GM18526 (cell line): ENCODE data around the gene BGLAP.

ENCODE experiments used
- POLR2A ChIP-seq: IDR thresholded peaks from 3 replicates; pipeline ENCODE4 v1.6.1; 2011; ENCODE audit not compliant: insufficient read length; ENCODE audit errors: extremely low read depth

The BGLAP gene

GRCh38 chr1:156241926-156242325 lies at the start of gene BGLAP:
TSS of gene BGLAP (plus strand) at chr1:156242184. CDS start at chr1:156242232, 48 bp downstream.
- TF ChIP-seq POLR2A, result no peak

DNA sequence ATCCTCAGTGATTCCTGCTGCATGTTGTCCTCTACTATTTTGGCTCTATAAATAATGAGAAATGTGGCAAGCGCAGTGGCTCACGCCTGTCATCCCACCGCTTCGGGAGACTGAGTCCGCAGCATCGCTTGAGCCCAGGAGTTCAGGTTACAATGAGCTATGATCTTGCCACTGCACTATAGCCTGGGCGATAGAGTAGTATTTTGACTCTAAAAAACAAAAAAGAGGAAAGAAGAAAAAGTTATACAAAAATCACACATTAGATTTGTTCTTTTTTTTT lies 48.8 kb upstream of the BGLAP start:
- no peak for TF ChIP-seq POLR2A

GRCh38 chr1:156193488-156194299 lies 48.3 kb upstream of the BGLAP start, which contains the start of gene SLC25A44:
TSS of gene SLC25A44 (plus strand) at chr1:156194104. CDS start at chr1:156199848, 5,744 bp downstream.
- TF ChIP-seq POLR2A, result peak; percentile 80

DNA sequence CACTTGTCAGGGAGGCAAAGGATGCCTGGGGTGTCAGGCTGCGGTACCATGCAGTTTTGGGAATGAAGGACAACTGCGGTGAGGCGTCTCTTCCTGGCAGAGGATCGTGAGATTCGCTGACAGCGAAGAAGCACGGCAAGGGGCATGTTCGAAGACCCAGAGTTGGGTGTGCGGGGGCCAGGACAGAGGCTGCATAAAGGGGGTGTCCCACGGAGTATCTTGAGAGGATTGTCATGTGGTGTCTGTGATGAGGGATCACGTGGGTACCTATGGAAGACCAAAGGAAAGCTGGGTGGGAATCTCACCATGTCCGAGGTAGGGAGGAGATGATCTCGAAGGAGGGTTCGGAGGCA lies 47.7 kb upstream of the BGLAP start:
- no peak for TF ChIP-seq POLR2A

DNA sequence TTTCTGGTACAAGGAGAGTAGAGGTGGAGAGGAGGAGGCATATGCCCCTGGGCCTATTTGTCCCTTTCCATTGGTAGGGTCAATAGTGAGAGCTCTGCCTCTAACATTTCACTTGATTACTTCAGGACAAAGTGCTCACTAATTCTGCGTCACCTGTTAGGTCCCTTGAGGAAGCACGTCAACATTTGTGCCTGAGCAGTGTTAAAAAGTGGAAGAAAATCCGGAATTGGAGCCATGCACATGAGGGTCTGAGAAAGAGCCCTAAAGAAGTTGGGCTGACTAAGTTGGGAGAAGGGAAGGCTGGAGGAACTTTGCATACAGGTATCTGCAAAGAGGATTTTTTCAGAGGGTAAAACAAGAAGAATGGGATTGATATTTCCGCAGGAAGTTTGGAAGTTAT lies 46.1 kb upstream of the BGLAP start:
- TF ChIP-seq POLR2A, result no peak

DNA sequence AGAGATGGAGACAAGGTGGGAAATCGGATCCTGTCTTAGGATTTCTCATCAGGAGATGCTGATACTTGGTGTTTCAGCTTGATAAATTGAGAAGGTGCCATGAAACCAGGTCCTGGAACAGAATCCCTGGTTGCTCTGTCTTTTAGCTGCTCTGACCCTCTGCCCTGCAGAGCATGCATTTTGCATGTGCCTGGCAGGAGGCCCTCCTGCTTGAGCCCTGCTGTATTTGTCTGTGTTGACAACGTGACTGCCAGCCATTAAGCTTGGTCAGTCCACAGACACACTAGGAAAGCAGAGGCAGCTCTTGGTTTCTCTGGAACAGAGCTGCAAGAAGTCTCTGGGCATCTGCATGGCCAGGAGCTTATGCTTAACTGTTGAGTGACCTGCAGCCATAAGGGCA lies 45.5 kb upstream of the BGLAP start:
- no peak for TF ChIP-seq POLR2A

GRCh38 chr1:156198831-156199349 lies 43.1 kb upstream of the BGLAP start:
- no peak for TF ChIP-seq POLR2A

DNA sequence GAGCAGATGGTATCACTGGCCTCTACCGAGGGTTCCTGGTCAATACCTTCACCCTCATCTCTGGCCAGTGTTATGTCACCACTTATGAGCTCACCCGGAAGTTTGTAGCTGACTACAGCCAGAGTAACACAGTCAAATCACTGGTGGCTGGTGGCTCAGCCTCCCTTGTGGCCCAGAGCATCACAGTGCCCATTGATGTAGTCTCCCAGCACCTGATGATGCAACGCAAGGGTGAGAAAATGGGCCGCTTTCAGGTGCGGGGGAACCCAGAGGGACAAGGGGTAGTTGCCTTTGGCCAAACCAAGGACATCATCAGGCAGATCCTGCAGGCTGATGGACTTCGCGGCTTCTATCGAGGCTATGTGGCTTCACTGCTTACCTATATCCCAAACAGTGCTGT lies 41.9 kb upstream of the BGLAP start:
- no peak for TF ChIP-seq POLR2A

GRCh38 chr1:156203331-156203730 lies 38.7 kb upstream of the BGLAP start:
- TF ChIP-seq POLR2A, result no peak

GRCh38 chr1:156204686-156205085 lies 37.3 kb upstream of the BGLAP start:
- no peak for TF ChIP-seq POLR2A

DNA sequence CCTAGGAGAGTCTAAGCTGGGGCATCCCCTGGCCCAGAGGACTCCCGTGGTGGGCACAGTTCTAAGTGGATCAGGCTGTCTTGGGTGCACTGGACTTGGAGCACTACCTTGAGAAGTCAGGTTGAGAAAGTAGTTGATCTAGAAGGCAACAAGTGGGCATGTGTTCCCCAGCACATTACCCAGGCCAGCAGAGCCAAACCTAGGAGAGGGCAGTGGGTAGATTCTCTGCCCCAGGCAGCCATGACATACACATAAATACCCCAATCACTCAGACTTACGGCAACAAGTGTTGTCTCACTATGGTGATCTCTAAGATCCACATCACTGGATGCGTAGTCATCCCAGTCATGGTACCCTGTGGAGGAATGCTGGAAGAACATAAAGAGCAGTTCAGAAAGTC lies 30.7 kb upstream of the BGLAP start:
- no peak for TF ChIP-seq POLR2A

- TF ChIP-seq POLR2A, result no peak
These were observed 29.9 kb upstream of the BGLAP start for GRCh38 chr1:156212130-156212529.

- peak; percentile 89 for TF ChIP-seq POLR2A
These were observed 28.9 kb upstream of the BGLAP start, which contains the start of gene PMF1 for GRCh38 chr1:156212833-156213643. TSS of gene PMF1 (plus strand) at chr1:156213007. CDS start at chr1:156213016, 9 bp downstream.

DNA sequence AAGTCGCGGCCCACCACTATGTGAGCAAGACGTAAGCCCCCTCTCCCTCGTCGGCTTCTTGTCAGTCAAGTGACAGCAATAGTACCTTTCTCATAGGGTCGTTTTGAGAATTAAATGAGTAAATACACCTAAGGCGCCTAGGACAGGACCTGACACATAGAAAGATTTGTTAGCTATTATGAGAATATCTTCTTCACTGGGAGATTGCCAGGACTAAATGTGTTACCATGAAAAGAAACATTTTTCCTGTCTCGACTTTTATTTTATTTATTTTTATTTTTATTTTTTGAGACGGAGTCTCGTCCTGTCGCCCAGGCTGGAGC lies 28.4 kb upstream of the BGLAP start:
- no peak for TF ChIP-seq POLR2A

GRCh38 chr1:156214024-156214748 lies 27.8 kb upstream of the BGLAP start:
- no peak for TF ChIP-seq POLR2A

DNA sequence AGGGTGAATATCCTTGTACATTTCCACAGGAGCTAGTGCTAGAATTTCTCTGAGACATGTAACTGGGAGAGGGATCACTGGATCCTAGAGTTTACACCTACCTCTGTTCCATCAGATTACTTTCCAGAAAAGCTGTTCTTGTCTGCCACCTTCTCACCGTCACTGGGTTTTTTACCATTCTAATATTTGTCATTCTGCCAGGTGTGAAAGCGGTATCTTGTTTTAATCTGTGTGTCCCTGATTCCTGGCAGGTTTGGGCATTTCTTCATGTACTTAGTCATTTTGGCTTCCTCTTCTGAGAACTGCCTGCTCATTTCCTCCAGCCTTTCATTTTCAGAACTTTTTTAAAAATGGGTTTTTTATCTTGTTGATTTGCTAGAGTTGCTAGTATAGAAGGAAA lies 24.1 kb upstream of the BGLAP start:
- TF ChIP-seq POLR2A, result no peak
